CD4-positive, alpha-beta memory T cell (primary cell): Measurements from ENCODE around the gene PRCP. TPM values are rescaled to one million over a fixed set of nuclear protein-coding genes. Genes with fewer than 3 reads are reported as not detected.

ENCODE experiments used
- CTCF ChIA-PET: fragments of 350-600 bp; sonication (Branson Sonifier 250); formaldehyde crosslinking; loops from one replicate; lab custom pipeline; 2021; ENCODE audit warnings: inconsistent platforms; ENCODE audit not compliant: partially characterized antibody; lab: Charles Lee
- POLR2A ChIA-PET: fragments of 350-600 bp; sonication (Branson Sonifier 250); formaldehyde crosslinking; loops from one replicate; lab custom pipeline; 2021; ENCODE audit not compliant: partially characterized antibody; lab: Charles Lee
- DNase-seq, 5 donors: peaks; one replicate each; pipeline versions ENCODE4 v3.0.0 to v3.0.0-alpha.2; 2020 to 2022; ENCODE audit warnings: mixed read lengths in 1 of 5
- H3K27ac ChIP-seq: one replicate; pipeline ENCODE4 v1.7.0; 2013; ENCODE audit warnings: low read depth, low read length
- H3K27me3 ChIP-seq: 2 replicates; pipeline ENCODE4 v1.7.0; 2013; ENCODE audit warnings: mild to moderate bottlenecking, low read length, moderate library complexity; ENCODE audit not compliant: insufficient read depth
- H3K36me3 ChIP-seq: 2 replicates; pipeline ENCODE4 v1.7.0; 2013; ENCODE audit warnings: mild to moderate bottlenecking, low read length, moderate library complexity; ENCODE audit not compliant: insufficient read depth
- H3K4me1 ChIP-seq: 2 replicates; pipeline ENCODE4 v1.7.0; 2013; ENCODE audit warnings: mild to moderate bottlenecking, low read length, moderate library complexity; ENCODE audit not compliant: insufficient read depth
- H3K4me3 ChIP-seq, 2 donors: one replicate each; pipeline ENCODE4 v1.7.0; 2013; ENCODE audit warnings: low read length in 2 of 2, mild to moderate bottlenecking in 1 of 2
- H3K9me3 ChIP-seq, 2 donors: one replicate each; pipeline ENCODE4 v1.7.0; 2013; ENCODE audit warnings: low read length in 2 of 2, control low read depth in 1 of 2; ENCODE audit not compliant: control insufficient read depth in 1 of 2
- H3K27ac Mint-ChIP-seq, 7 donors: one replicate each; pipeline ENCODE4 v1.8.0; 2020 to 2021; ENCODE audit warnings: mixed read lengths in 7 of 7, mild to moderate bottlenecking in 6 of 7, inconsistent platforms in 3 of 7, moderate library complexity in 3 of 7
- H3K27me3 Mint-ChIP-seq, 2 donors: one replicate each; pipeline ENCODE4 v1.8.0; 2020 to 2021; ENCODE audit warnings: mixed read lengths in 2 of 2
- H3K36me3 Mint-ChIP-seq, 2 donors: one replicate each; pipeline ENCODE4 v1.8.0; 2020 to 2021; ENCODE audit warnings: mixed read lengths in 2 of 2, inconsistent platforms in 1 of 2, mild to moderate bottlenecking in 1 of 2
- H3K4me1 Mint-ChIP-seq, 4 donors: one replicate each; pipeline ENCODE4 v1.8.0; 2020 to 2021; ENCODE audit warnings: mixed read lengths in 4 of 4, mild to moderate bottlenecking in 1 of 4
- H3K4me3 Mint-ChIP-seq, 8 donors: one replicate each; pipeline ENCODE4 v1.8.0; 2020 to 2021; ENCODE audit warnings: mixed read lengths in 8 of 8, mild to moderate bottlenecking in 7 of 8, moderate library complexity in 6 of 8, inconsistent platforms in 3 of 8
- H3K9me3 Mint-ChIP-seq, 8 donors: one replicate each; pipeline ENCODE4 v1.8.0; 2020 to 2021; ENCODE audit warnings: mixed read lengths in 8 of 8, mild to moderate bottlenecking in 5 of 8, inconsistent platforms in 3 of 8, moderate library complexity in 1 of 8
- intact Hi-C: fragments of 100-400 bp; cut with micrococcal nuclease; formaldehyde crosslinking; loops from one replicate; pipeline ENCODE4 v1.15.1; 2023
- polyA plus RNA-seq, 2 donors: library from polyadenylated mRNA; unstranded; fragments of 300-500 nt; fragmentation: Illumina TruSeq; gene quantifications; one replicate each; pipeline ENCODE4 v1.2.3, GENCODE V29; 2021
- total RNA-seq, 2 experiments: library from RNA; stranded (reverse); gene quantifications; one replicate each; pipeline ENCODE4 v1.2.3, GENCODE V29; 2021

PRCP gene
- total and polyA plus RNA-seq, 4 experiments from 2014 or later, result 24.1 to 38.4 (median 31.2) TPM

- Mint-ChIP-seq H3K4me3 (no peak overlapping the region), H3K27me3 (peaks cover 9 to 21% of the 10 kb centered on the region in 2 donors), H3K27ac (no peak overlapping the region), H3K4me1 (no peaks in the 10 kb centered on the region), H3K9me3 (peaks cover 9 to 52% (median 26%) of the 10 kb centered on the region in 8 donors), H3K36me3 (peaks cover 1 to 12% of the 10 kb centered on the region in 2 donors)
- Histone ChIP-seq H3K4me1 (no peaks in the 10 kb centered on the region), H3K9me3 (no peaks in the 10 kb centered on the region), H3K4me3 (no peak overlapping the region), H3K27ac (no peak overlapping the region), H3K27me3 (no peaks in the 10 kb centered on the region), H3K36me3 (no peaks in the 10 kb centered on the region)
- intact Hi-C loops, result no loop called here
- CTCF ChIA-PET, result interaction anchor here (1.4 kb wide), 1 partner anchor 61 kb away, joined by 3 read pairs; no protein-coding TSS in a partner anchor
- POLR2A ChIA-PET, result no interaction called here
- no peak for DNase-seq
Observed at GRCh38 chr11:82778776-82779175, 121.5 kb downstream of the PRCP start.

- peaks cover 1 to 12% of the 10 kb centered on the region in 2 donors for H3K36me3 Mint-ChIP-seq
- peaks cover 12 to 19% of the 10 kb centered on the region in 2 donors for H3K27me3 Mint-ChIP-seq
- Histone ChIP-seq H3K4me3 (no peak overlapping the region), H3K9me3 (no peaks in the 10 kb centered on the region), H3K36me3 (no peaks in the 10 kb centered on the region), H3K27ac (no peak overlapping the region), H3K27me3 (no peaks in the 10 kb centered on the region), H3K4me1 (no peaks in the 10 kb centered on the region)
- no peak overlapping the region for H3K4me3 Mint-ChIP-seq
- peaks cover 5 to 48% (median 20%) of the 10 kb centered on the region in 8 donors for H3K9me3 Mint-ChIP-seq
- no peak overlapping the region for H3K27ac Mint-ChIP-seq
- intact Hi-C loops, result no loop called here
- ChIA-PET CTCF (no interaction called here), POLR2A (no interaction called here)
- no peak for DNase-seq
- H3K4me1 Mint-ChIP-seq, result no peaks in the 10 kb centered on the region
Observed at GRCh38 chr11:82776377-82776776, 123.9 kb downstream of the PRCP start.

- Histone ChIP-seq H3K27me3 (no peaks in the 10 kb centered on the region), H3K4me3 (no peak overlapping the region), H3K9me3 (no peaks in the 10 kb centered on the region), H3K27ac (no peak overlapping the region), H3K36me3 (no peaks in the 10 kb centered on the region), H3K4me1 (no peaks in the 10 kb centered on the region)
- Mint-ChIP-seq H3K36me3 (peaks cover 1 to 12% of the 10 kb centered on the region in 2 donors), H3K9me3 (peaks cover 5 to 46% (median 19%) of the 10 kb centered on the region in 8 donors), H3K27me3 (peaks cover 12 to 15% of the 10 kb centered on the region in 2 donors), H3K27ac (no peak overlapping the region), H3K4me1 (no peaks in the 10 kb centered on the region), H3K4me3 (no peak overlapping the region)
- POLR2A ChIA-PET, result no interaction called here
- DNase-seq, result peak in 2 of 5 donors; percentile 6 to 12
- CTCF ChIA-PET, result no interaction called here
- intact Hi-C loops, result no loop called here
Observed at GRCh38 chr11:82775736-82776346, 124.4 kb downstream of the PRCP start.

GRCh38 chr11:82775218-82775617, 125.0 kb downstream of the PRCP start:
- Histone ChIP-seq H3K9me3 (no peaks in the 10 kb centered on the region), H3K27ac (no peak overlapping the region), H3K4me1 (no peaks in the 10 kb centered on the region), H3K4me3 (no peak overlapping the region), H3K27me3 (no peaks in the 10 kb centered on the region), H3K36me3 (no peaks in the 10 kb centered on the region)
- H3K27ac Mint-ChIP-seq, result no peak overlapping the region
- peaks cover 1 to 12% of the 10 kb centered on the region in 2 donors for H3K36me3 Mint-ChIP-seq
- H3K4me1 Mint-ChIP-seq, result no peaks in the 10 kb centered on the region
- H3K9me3 Mint-ChIP-seq, result peaks cover 5 to 46% (median 18%) of the 10 kb centered on the region in 8 donors
- ChIA-PET CTCF (no interaction called here), POLR2A (no interaction called here)
- peaks cover 12 to 15% of the 10 kb centered on the region in 2 donors for H3K27me3 Mint-ChIP-seq
- DNase-seq, result no peak
- no peak overlapping the region for H3K4me3 Mint-ChIP-seq
- intact Hi-C loops, result no loop called here

Other genes with a start within 250 kb of the PRCP start
- gene FAM181B, start 166.6 kb downstream of the PRCP start, total RNA-seq, result under 1 TPM in 1 of 2 experiments, not detected in 1; 0.11 TPM
- gene FAM181B, start 166.6 kb downstream of the PRCP start, polyA plus RNA-seq, result not detected
- gene DDIAS, start 1.3 kb upstream of the PRCP start, total RNA-seq, result under 1 TPM; 0.67 to 0.86 TPM
- 1 to 10 TPM in 1 of 2 donors, not detected in 1; 2.4 TPM for gene DDIAS, start 1.3 kb upstream of the PRCP start, polyA plus RNA-seq
- gene RAB30, start 171.5 kb upstream of the PRCP start, total RNA-seq, result 10 to 100 TPM; 12.3 to 14.1 TPM
- gene RAB30, start 171.5 kb upstream of the PRCP start, polyA plus RNA-seq, result 1 to 10 TPM; 5.0 to 8.9 TPM